Measurements from ENCODE around the gene WNT16. TPM values are rescaled to one million over a fixed set of nuclear protein-coding genes. Genes with fewer than 3 reads are reported as not detected.

Gene WNT16
- total RNA-seq, 1 donor, result under 0.01 TPM

- H3K4me3 ChIP-seq (ENCODE audit: low read depth, low read length), result no peak overlapping the region
- TF ChIP-seq CTCF (IDR thresholded peaks at IDR 0.05; ENCODE audit: insufficient read depth, low read depth, low read length), result no peak
- DNase-seq (ENCODE audit: low read depth), result peak; percentile 28
These were observed 57.0 kb downstream of the WNT16 start for GRCh38 chr7:121385800-121386179.

GRCh38 chr7:121388950-121389349, 60.1 kb downstream of the WNT16 start:
- no peak for DNase-seq (ENCODE audit: low read depth)
- no peak for TF ChIP-seq CTCF (IDR thresholded peaks at IDR 0.05; ENCODE audit: insufficient read depth, low read depth, low read length)
- no peak overlapping the region for H3K4me3 ChIP-seq (ENCODE audit: low read depth, low read length)

DNA sequence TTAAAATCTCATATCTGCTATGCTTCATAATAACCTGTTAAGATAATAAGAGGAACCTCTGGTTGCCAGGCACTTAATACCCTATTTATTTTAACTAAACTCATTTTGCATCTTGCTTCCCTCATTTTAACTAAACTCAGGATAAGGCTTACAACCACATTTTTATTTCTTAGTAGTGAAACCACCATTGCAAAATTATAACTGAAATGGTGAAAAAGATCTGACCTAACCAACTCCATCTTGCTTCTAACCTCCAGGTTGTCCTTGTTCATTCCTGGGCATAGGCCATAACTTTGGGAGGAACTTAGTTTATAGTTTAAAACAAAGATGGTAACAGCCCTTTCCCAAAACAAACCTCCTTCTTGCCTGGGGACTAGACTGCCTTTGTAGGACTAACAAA, 61.3 kb downstream of the WNT16 start:
- no peak for DNase-seq (ENCODE audit: low read depth)
- no peak overlapping the region for H3K4me3 ChIP-seq (ENCODE audit: low read depth, low read length)
- no peak for TF ChIP-seq CTCF (IDR thresholded peaks at IDR 0.05; ENCODE audit: insufficient read depth, low read depth, low read length)

GRCh38 chr7:121390617-121391016, 61.8 kb downstream of the WNT16 start:
- H3K4me3 ChIP-seq (ENCODE audit: low read depth, low read length), result no peak overlapping the region
- DNase-seq (ENCODE audit: low read depth), result no peak
- no peak for TF ChIP-seq CTCF (IDR thresholded peaks at IDR 0.05; ENCODE audit: insufficient read depth, low read depth, low read length)

Other genes starting within 250 kb of the WNT16 start
- gene FAM3C, start 67.3 kb downstream of the WNT16 start, total RNA-seq, result 18.7 and 35.8 TPM in 2 replicates

All from fibroblast of villous mesenchyme (primary cell).